HepG2 (cell line): Measurements from ENCODE around the gene PPP2R5D. TPM values are rescaled to one million over a fixed set of nuclear protein-coding genes. Genes with fewer than 3 reads are reported as not detected.
A peak's percentile ranks its signal among the peaks of the same experiment; 100 is the strongest.

Experiments used
- BCL6 ChIP-seq: IDR thresholded peaks from 2 replicates; pipeline ENCODE4 v1.6.1; 2016; ENCODE audit warnings: missing genetic modification reagents, missing compliant biosample characterization
- BRCA1 ChIP-seq: sonication (generic); formaldehyde crosslinking; IDR thresholded peaks from 2 replicates; pipeline ENCODE4 v1.4.0; 2020; ENCODE audit warnings: missing genetic modification reagents
- FOSL1 ChIP-seq: sonication (generic); formaldehyde crosslinking; IDR thresholded peaks from 2 replicates; pipeline ENCODE4 v1.9.0; 2021; ENCODE audit warnings: missing genetic modification reagents, borderline replicate concordance
- FOXK1 ChIP-seq: sonication (generic); formaldehyde crosslinking; IDR thresholded peaks from 2 replicates; pipeline ENCODE4 v1.4.0; 2020; ENCODE audit warnings: low read depth, missing genetic modification reagents, borderline replicate concordance
- FOXO1 ChIP-seq: sonication (generic); formaldehyde crosslinking; IDR thresholded peaks from 2 replicates; pipeline ENCODE4 v1.4.0; 2020; ENCODE audit warnings: missing genetic modification reagents
- HNRNPL ChIP-seq: fragments of 200-400 bp; formaldehyde crosslinking; IDR thresholded peaks from 2 replicates; pipeline ENCODE4 v1.6.1; 2017; ENCODE audit warnings: mild to moderate bottlenecking, low read depth, low read length
- KAT8 ChIP-seq: IDR thresholded peaks from 2 replicates; pipeline ENCODE4 v1.6.1; 2016; ENCODE audit warnings: missing genetic modification reagents, missing compliant biosample characterization
- KDM1A ChIP-seq: IDR thresholded peaks from 2 replicates; pipeline ENCODE4 v1.6.1; 2016; ENCODE audit warnings: missing compliant biosample characterization
- KDM6A ChIP-seq: IDR thresholded peaks from 2 replicates; pipeline ENCODE4 v1.6.1; 2016; ENCODE audit warnings: low read depth
- MED8 ChIP-seq: sonication (generic); formaldehyde crosslinking; IDR thresholded peaks from 2 replicates; pipeline ENCODE4 v1.8.1; 2023; ENCODE audit warnings: mild to moderate bottlenecking, missing genetic modification reagents; ENCODE audit not compliant: insufficient replicate concordance
- MZF1 ChIP-seq: sonication (generic); formaldehyde crosslinking; IDR thresholded peaks from 2 replicates; pipeline ENCODE4 v1.8.1; 2023; ENCODE audit warnings: mild to moderate bottlenecking, missing genetic modification reagents, borderline replicate concordance
- NONO ChIP-seq, 2 experiments: fragments of 450-650 bp in 1 of 2; sonication (generic) in 1 of 2; formaldehyde crosslinking in 1 of 2; IDR thresholded peaks in 1 of 2; conservative IDR thresholded peaks in 1 of 2; 2 replicates each; pipeline versions ENCODE4 v1.6.1 to v1.8.0; 2017 to 2022; ENCODE audit warnings: mild to moderate bottlenecking in 1 of 2, missing genetic modification reagents in 1 of 2, moderate library complexity in 1 of 2
- SMAD3 ChIP-seq: sonication (generic); formaldehyde crosslinking; IDR thresholded peaks from 2 replicates; pipeline ENCODE4 v1.4.0; 2020; ENCODE audit warnings: missing genetic modification reagents
- SPEN ChIP-seq: sonication (generic); formaldehyde crosslinking; IDR thresholded peaks from 2 replicates; pipeline ENCODE4 v1.5.1; 2020; ENCODE audit warnings: low read depth, mild to moderate bottlenecking, missing genetic modification reagents
- TBL1XR1 ChIP-seq: fragments of 150-350 bp; IDR thresholded peaks from 2 replicates; pipeline ENCODE4 v1.6.1; 2014; ENCODE audit warnings: borderline replicate concordance, low read length; ENCODE audit not compliant: partially characterized antibody
- ZBTB20 ChIP-seq: sonication (generic); formaldehyde crosslinking; IDR thresholded peaks from 2 replicates; pipeline ENCODE4 v1.8.1; 2023; ENCODE audit warnings: missing genetic modification reagents, low read depth, mild to moderate bottlenecking, borderline replicate concordance
- ZMYM3 ChIP-seq: sonication (generic); formaldehyde crosslinking; IDR thresholded peaks from 2 replicates; pipeline ENCODE4 v1.5.1; 2020; ENCODE audit warnings: mild to moderate bottlenecking, missing genetic modification reagents
- ZNF17 ChIP-seq: sonication (generic); formaldehyde crosslinking; IDR thresholded peaks from 2 replicates; pipeline ENCODE4 v1.5.0; 2020; ENCODE audit warnings: mild to moderate bottlenecking, missing genetic modification reagents
- ZNF225 ChIP-seq: sonication (generic); formaldehyde crosslinking; IDR thresholded peaks from 2 replicates; pipeline ENCODE4 v1.4.0; 2020; ENCODE audit warnings: mild to moderate bottlenecking, missing genetic modification reagents
- ZNF30 ChIP-seq: sonication (generic); formaldehyde crosslinking; IDR thresholded peaks from 2 replicates; pipeline ENCODE4 v1.5.0; 2020; ENCODE audit warnings: mild to moderate bottlenecking, missing genetic modification reagents
- ZNF329 ChIP-seq: sonication (generic); formaldehyde crosslinking; IDR thresholded peaks from 2 replicates; pipeline ENCODE4 v1.9.0; 2021; ENCODE audit warnings: low read depth, mild to moderate bottlenecking, missing genetic modification reagents
- ZNF343 ChIP-seq: sonication (generic); formaldehyde crosslinking; IDR thresholded peaks from 2 replicates; pipeline ENCODE4 v1.4.0; 2020; ENCODE audit warnings: mild to moderate bottlenecking, missing genetic modification reagents
- ZNF441 ChIP-seq: sonication (generic); formaldehyde crosslinking; IDR thresholded peaks from 2 replicates; pipeline ENCODE4 v1.7.0; 2021; ENCODE audit warnings: missing genetic modification reagents, borderline replicate concordance
- ZNF446 ChIP-seq: sonication (generic); formaldehyde crosslinking; IDR thresholded peaks from 2 replicates; pipeline ENCODE4 v1.5.0; 2020; ENCODE audit warnings: mild to moderate bottlenecking, missing genetic modification reagents
- ZNF543 ChIP-seq: sonication (generic); formaldehyde crosslinking; IDR thresholded peaks from 2 replicates; pipeline ENCODE4 v1.4.0; 2020; ENCODE audit warnings: mild to moderate bottlenecking, missing genetic modification reagents
- ZNF678 ChIP-seq: sonication (generic); formaldehyde crosslinking; IDR thresholded peaks from 2 replicates; pipeline ENCODE4 v1.4.0; 2020; ENCODE audit warnings: mild to moderate bottlenecking, missing genetic modification reagents
- polyA plus RNA-seq, 8 experiments: library from polyadenylated mRNA; depleted of rRNA in 3 of 8; stranded (reverse) in 7 of 8; unstranded in 1 of 8; fragments of >200 nt; fragmentation: Illumina TruSeq in 4 of 8; extraction: Trizol in 4 of 8; gene quantifications; 2 replicates each; pipeline versions ENCODE4 v1.2.1 to v1.2.3, GENCODE V29; 2011 to 2016; ENCODE audit warnings: low read depth in 4 of 8, missing spikeins in 1 of 8, mixed read lengths in 1 of 8; ENCODE audit not compliant: insufficient read depth in 1 of 8
- total RNA-seq, 5 experiments: library from RNA; depleted of rRNA; stranded (reverse); fragments of >200 nt; fragmentation: Illumina TruSeq; extraction: Trizol; gene quantifications; 2 replicates each; pipeline ENCODE4 v1.2.3, GENCODE V29; 2016; ENCODE audit warnings: low read depth in 1 of 5
- TF ChIP-seq, protein P1 (sequence below): sonication (generic); formaldehyde crosslinking; IDR thresholded peaks from 2 replicates; pipeline ENCODE4 v1.4.0; 2020; ENCODE audit warnings: missing genetic modification reagents
- TF ChIP-seq, protein P2 (sequence below): sonication (generic); formaldehyde crosslinking; IDR thresholded peaks from 2 replicates; pipeline ENCODE4 v1.4.0; 2020; ENCODE audit warnings: missing genetic modification reagents
- TF ChIP-seq, protein P3 (sequence below): sonication (generic); formaldehyde crosslinking; IDR thresholded peaks from 2 replicates; pipeline ENCODE4 v1.4.0; 2020; ENCODE audit warnings: mild to moderate bottlenecking, low read depth, missing genetic modification reagents
- TF ChIP-seq, protein P4 (sequence below): IDR thresholded peaks from 2 replicates; pipeline ENCODE4 v1.6.1; 2016; ENCODE audit warnings: low read depth, control low read depth

PPP2R5D gene
- total and polyA plus RNA-seq, 2 of the 13 experiments (the other 11 are each of a cell fraction or from before 2014, with no cell fraction given), result 53.7 to 60.4 TPM

DNA sequence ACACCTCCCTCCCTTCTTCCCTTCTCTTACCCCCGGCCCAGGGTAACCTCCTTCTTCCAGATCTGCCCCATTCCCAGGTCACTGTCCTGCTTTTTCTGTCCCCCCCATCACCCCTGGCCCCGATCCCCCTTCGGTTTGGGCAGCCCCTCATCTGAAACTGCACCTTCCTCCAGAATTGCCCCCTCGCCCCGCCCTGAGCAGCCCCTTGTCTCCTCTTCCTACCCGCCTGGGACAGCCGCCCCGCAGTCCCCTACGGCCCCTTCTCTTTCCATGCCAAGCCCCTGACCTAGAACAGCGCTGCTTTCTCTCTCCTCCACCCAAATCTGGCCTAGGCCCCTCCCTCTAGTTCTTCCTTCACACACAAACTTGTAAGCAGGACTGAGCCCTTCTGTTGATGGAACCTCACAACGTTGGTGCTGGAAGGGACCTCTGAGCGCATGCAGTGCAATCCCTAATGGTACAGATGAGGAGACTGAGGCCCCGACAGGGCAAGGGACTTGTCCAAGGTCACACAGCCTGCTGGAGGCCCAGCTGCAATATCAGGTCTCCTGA lies 630 bp downstream of the PPP2R5D start (continued):
- TF ChIP-seq, protein P1, sequence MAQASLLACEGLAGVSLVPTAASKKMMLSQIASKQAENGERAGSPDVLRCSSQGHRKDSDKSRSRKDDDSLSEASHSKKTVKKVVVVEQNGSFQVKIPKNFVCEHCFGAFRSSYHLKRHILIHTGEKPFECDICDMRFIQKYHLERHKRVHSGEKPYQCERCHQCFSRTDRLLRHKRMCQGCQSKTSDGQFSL (CRISPR knock-in tag), result no peak
- TF ChIP-seq, protein P2, sequence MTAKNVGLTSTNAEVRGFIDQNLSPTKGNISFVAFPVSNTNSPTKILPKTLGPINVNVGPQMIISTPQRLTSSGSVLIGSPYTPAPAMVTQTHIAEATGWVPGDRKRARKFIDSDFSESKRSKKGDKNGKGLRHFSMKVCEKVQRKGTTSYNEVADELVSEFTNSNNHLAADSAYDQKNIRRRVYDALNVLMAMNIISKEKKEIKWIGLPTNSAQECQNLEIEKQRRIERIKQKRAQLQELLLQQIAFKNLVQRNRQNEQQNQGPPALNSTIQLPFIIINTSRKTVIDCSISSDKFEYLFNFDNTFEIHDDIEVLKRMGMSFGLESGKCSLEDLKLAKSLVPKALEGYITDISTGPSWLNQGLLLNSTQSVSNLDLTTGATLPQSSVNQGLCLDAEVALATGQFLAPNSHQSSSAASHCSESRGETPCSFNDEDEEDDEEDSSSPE (CRISPR knock-in tag), result no peak
- TF ChIP-seq KAT8 (no peak), MZF1 (CRISPR knock-in tag) (no peak), ZNF17 (CRISPR knock-in tag) (no peak), BRCA1 (CRISPR knock-in tag) (no peak), ZNF678 (CRISPR knock-in tag) (0 out of 2 replicates have a peak, but pooled peaks have one; percentile 27), SPEN (CRISPR knock-in tag) (no peak), FOXO1 (CRISPR knock-in tag) (peak; percentile 6; the same call in 1 of the 2 replicates), HNRNPL (no peak), ZMYM3 (CRISPR knock-in tag) (peak; percentile 98), SMAD3 (CRISPR knock-in tag) (no peak), ZBTB20 (no peak), TBL1XR1 (no peak), NONO (IDR thresholded peaks at IDR 0.05) (no peak), NONO (CRISPR knock-in tag; conservative IDR thresholded peaks at IDR 0.05) (no peak), KDM1A (CRISPR knock-in tag) (peak; percentile 94), ZNF446 (no peak), MED8 (no peak), FOSL1 (CRISPR knock-in tag) (no peak), ZNF225 (no peak), FOXK1 (CRISPR knock-in tag) (no peak), ZNF543 (CRISPR knock-in tag) (no peak), ZNF30 (no peak), ZNF343 (CRISPR knock-in tag) (no peak), BCL6 (CRISPR knock-in tag) (no peak), ZNF329 (no peak), ZNF441 (CRISPR knock-in tag) (no peak), KDM6A (CRISPR knock-in tag) (no peak)
- TF ChIP-seq, protein P3, sequence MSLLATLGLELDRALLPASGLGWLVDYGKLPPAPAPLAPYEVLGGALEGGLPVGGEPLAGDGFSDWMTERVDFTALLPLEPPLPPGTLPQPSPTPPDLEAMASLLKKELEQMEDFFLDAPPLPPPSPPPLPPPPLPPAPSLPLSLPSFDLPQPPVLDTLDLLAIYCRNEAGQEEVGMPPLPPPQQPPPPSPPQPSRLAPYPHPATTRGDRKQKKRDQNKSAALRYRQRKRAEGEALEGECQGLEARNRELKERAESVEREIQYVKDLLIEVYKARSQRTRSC, result 0 out of 2 replicates have a peak, but pooled peaks have one; percentile 53
- TF ChIP-seq, protein P4, sequence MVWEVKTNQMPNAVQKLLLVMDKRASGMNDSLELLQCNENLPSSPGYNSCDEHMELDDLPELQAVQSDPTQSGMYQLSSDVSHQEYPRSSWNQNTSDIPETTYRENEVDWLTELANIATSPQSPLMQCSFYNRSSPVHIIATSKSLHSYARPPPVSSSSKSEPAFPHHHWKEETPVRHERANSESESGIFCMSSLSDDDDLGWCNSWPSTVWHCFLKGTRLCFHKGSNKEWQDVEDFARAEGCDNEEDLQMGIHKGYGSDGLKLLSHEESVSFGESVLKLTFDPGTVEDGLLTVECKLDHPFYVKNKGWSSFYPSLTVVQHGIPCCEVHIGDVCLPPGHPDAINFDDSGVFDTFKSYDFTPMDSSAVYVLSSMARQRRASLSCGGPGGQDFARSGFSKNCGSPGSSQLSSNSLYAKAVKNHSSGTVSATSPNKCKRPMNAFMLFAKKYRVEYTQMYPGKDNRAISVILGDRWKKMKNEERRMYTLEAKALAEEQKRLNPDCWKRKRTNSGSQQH, result no peak
